ENCODE data around the gene MSANTD2. TPM values are rescaled to one million over a fixed set of nuclear protein-coding genes. Genes with fewer than 3 reads are reported as not detected.

The MSANTD2 gene
- total RNA-seq, 3 donors from 2014 or later: 10.9 to 34.2 (median 27.2) TPM

DNA sequence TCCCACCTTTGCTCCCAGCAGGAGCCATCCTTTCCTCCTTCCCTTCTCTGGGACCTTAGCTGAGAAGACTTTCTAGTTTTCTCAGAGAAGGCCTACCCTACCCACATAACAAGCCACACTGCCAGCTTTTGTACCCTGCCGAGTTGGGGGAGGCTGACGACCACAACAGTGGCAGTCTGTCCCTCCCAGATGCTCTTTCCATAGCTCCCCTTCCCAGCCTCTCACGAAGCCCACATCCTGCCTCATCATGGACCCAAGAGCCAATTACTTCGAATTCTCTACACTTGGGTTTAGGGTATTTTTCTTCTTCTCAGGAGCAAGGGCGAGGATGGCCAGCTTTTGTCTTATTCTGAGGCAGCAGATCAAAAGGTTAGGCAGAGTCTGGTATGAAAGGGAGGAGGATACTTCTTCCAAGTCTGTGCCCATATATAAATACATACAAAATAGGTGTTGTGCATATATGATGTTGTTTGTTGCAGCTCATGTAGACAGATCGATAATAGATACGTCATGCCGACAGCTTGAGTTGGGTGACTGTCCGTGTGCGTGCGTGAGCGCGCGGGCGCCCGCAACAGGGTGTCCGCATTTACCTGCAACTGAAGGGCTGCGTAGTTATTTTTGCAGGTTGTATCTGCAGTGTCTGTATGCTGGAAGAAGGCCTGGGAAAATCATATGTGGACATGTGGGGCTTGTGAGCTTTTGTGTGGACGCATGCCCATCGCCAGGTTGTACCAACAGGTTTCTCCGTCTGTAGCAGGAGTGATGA lies 61.3 kb downstream of the MSANTD2 start:
- Histone ChIP-seq H3K27ac (peak overlapping the region in 1 of 2 donors; percentile 25), H3K36me3 (no peaks in the 10 kb centered on the region), H3K9me3 (no peaks in the 10 kb centered on the region), H3K4me1 (peaks cover 0 to 9% of the 10 kb centered on the region in 2 donors), H3K27me3 (no peaks in the 10 kb centered on the region), H3K4me3 (peak overlapping the region; percentile 49 to 79 (median 63))
- intact Hi-C loops (cut with DNase I; ENCODE audit: low total_unique reads): no loop called here
- TF ChIP-seq POLR2A (IDR thresholded peaks at IDR 0.05) (no peak), POLR2AphosphoS5 (IDR thresholded peaks at IDR 0.05) (no peak)
- TF ChIP-seq, protein P1, sequence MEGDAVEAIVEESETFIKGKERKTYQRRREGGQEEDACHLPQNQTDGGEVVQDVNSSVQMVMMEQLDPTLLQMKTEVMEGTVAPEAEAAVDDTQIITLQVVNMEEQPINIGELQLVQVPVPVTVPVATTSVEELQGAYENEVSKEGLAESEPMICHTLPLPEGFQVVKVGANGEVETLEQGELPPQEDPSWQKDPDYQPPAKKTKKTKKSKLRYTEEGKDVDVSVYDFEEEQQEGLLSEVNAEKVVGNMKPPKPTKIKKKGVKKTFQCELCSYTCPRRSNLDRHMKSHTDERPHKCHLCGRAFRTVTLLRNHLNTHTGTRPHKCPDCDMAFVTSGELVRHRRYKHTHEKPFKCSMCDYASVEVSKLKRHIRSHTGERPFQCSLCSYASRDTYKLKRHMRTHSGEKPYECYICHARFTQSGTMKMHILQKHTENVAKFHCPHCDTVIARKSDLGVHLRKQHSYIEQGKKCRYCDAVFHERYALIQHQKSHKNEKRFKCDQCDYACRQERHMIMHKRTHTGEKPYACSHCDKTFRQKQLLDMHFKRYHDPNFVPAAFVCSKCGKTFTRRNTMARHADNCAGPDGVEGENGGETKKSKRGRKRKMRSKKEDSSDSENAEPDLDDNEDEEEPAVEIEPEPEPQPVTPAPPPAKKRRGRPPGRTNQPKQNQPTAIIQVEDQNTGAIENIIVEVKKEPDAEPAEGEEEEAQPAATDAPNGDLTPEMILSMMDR (IDR thresholded peaks at IDR 0.05): no peak
- no peak for DNase-seq (ENCODE audit: low spot score in 2 of 2)

DNA sequence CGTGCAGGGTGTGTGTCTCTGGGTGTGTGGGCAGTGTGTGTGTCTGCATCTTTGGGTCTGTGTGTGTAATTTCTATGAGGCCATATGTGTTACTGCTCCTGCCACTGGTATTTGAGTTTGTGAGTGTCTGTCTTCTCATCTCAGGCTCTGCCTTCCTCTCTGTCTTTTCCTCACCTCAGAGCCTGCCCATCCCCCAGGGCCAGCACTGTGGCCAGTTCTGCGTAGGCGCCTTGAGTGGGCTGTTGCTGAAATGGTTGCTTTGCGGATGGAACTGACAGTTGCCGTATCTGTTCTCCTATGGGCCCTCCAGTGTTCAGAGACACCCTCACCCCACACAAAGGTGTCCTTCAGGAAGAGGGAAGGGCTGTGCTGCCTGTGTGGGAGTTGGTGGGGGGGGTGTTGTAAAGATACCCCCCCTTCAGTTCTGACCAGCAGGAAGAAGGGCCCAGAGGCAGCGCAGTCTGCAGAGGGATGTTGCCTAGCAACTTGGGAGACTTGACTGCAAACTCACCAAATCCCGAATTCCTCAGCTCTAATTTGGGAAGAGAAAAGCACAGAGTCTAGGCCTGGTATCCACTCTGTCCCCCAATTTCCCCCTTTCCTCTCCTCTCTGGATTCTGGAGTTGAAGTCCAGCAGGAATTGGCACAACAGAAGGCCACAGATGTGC lies 62.4 kb downstream of the MSANTD2 start:
- H3K4me3 ChIP-seq: no peak overlapping the region
- intact Hi-C loops (cut with DNase I; ENCODE audit: low total_unique reads): no loop called here
- H3K4me1 ChIP-seq: peaks cover 0 to 9% of the 10 kb centered on the region in 2 donors
- DNase-seq (ENCODE audit: low spot score in 2 of 2): no peak
- peak overlapping the region in 1 of 2 donors; percentile 25 for H3K27ac ChIP-seq
- H3K36me3 ChIP-seq: no peaks in the 10 kb centered on the region
- H3K27me3 ChIP-seq: no peaks in the 10 kb centered on the region
- H3K9me3 ChIP-seq: no peaks in the 10 kb centered on the region
- TF ChIP-seq, protein P1 (IDR thresholded peaks at IDR 0.05): no peak
- TF ChIP-seq POLR2A (IDR thresholded peaks at IDR 0.05) (no peak), POLR2AphosphoS5 (IDR thresholded peaks at IDR 0.05) (no peak)

DNA sequence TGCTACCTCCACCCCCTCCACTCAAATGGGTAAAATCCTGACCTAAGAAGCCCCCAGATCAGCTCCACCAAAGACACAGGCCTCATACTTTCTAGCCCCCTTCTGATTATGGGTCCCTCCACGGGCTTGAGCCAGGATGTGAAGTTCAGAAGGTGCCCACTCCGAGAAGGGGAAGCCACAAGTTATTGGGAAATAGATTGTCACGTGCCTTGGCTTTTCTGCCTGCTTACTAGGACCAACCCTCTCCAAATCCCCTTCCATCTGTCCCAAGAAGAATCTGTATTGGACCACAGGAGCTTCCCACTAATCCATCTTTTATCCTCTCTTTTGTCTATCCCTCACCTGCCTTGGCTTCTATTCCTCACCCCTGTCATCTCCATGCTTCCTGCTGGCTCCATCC lies 63.5 kb downstream of the MSANTD2 start:
- intact Hi-C loops (cut with DNase I; ENCODE audit: low total_unique reads): no loop called here
- TF ChIP-seq POLR2A (IDR thresholded peaks at IDR 0.05): no peak
- TF ChIP-seq, protein P1 (IDR thresholded peaks at IDR 0.05): no peak
- TF ChIP-seq POLR2AphosphoS5 (IDR thresholded peaks at IDR 0.05): no peak
- H3K4me1 ChIP-seq: peaks cover 0 to 9% of the 10 kb centered on the region in 2 donors
- H3K9me3 ChIP-seq: no peaks in the 10 kb centered on the region
- no peak overlapping the region for H3K27ac ChIP-seq
- no peak overlapping the region for H3K4me3 ChIP-seq
- DNase-seq (ENCODE audit: low spot score in 2 of 2): no peak
- H3K27me3 ChIP-seq: no peaks in the 10 kb centered on the region
- H3K36me3 ChIP-seq: no peaks in the 10 kb centered on the region

DNA sequence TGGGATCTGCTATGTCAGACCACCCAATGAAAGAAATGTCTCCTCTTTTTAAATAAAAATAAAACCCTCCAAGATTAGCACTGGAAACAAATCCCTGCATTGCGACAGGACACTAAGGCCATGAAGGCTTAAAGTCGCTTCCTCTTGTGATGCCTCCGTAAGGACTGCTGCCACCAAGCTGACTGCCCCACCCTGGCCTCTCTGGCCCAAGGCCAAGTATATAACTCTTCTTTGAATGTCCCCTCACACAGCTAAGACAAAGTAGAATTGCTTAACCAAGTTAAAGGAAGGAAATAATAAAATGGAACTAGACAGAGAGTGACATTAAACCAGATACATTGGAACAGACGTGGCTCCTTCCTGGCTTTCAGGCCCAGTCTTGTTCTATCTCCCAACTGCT lies 68.0 kb downstream of the MSANTD2 start:
- no peaks in the 10 kb centered on the region for H3K4me1 ChIP-seq
- no peaks in the 10 kb centered on the region for H3K9me3 ChIP-seq
- intact Hi-C loops (cut with DNase I; ENCODE audit: low total_unique reads): no loop called here
- H3K27ac ChIP-seq: no peak overlapping the region
- no peaks in the 10 kb centered on the region for H3K27me3 ChIP-seq
- no peak overlapping the region for H3K4me3 ChIP-seq
- no peak for DNase-seq (ENCODE audit: low spot score in 2 of 2)
- no peak for TF ChIP-seq POLR2AphosphoS5 (IDR thresholded peaks at IDR 0.05)
- TF ChIP-seq POLR2A (IDR thresholded peaks at IDR 0.05): no peak
- TF ChIP-seq, protein P1 (IDR thresholded peaks at IDR 0.05): no peak
- H3K36me3 ChIP-seq: no peaks in the 10 kb centered on the region

DNA sequence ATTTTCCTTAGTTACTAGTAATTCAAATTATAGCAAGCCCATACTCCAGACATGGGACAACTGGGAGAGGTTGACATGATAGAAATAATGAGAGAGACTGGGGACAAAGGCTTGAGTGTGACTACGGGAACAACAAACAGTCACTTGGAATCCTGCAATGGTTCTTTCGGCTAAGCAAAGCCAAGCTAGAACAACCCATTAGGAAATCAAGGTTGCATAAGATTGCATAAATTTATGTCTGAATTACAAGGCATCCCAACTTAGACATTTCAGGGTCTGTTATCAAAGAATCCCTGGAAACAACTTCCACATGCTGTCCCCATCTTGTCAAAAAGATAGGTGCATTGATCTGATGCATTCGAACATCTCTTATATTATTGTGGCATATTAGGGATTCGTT lies 70.6 kb downstream of the MSANTD2 start:
- TF ChIP-seq POLR2AphosphoS5 (IDR thresholded peaks at IDR 0.05): no peak
- H3K36me3 ChIP-seq: no peaks in the 10 kb centered on the region
- H3K4me1 ChIP-seq: no peaks in the 10 kb centered on the region
- intact Hi-C loops (cut with DNase I; ENCODE audit: low total_unique reads): no loop called here
- H3K27me3 ChIP-seq: no peaks in the 10 kb centered on the region
- no peak overlapping the region for H3K4me3 ChIP-seq
- DNase-seq (ENCODE audit: low spot score in 2 of 2): no peak
- H3K9me3 ChIP-seq: no peaks in the 10 kb centered on the region
- no peak overlapping the region for H3K27ac ChIP-seq

All from breast epithelium (tissue), 4 donors.